Activated CD8-positive, alpha-beta T cell treated with anti-CD3 and anti-CD28 coated beads for 36 hours (primary cell): ENCODE measurements around the gene FOXP1. TPM values are rescaled to one million over a fixed set of nuclear protein-coding genes. Genes with fewer than 3 reads are reported as not detected.
"Not testable (repeated sequence)": the region's sequence is repeated elsewhere in the genome, so short reads cannot be mapped to it uniquely, and the experiment has no call there.

Experiments
- ATAC-seq: fragments of 200-7000 bp; cut with Tn5 transposase; one replicate; pipeline ENCODE4 v1.10.0; 2021; ENCODE audit warnings: mild to moderate bottlenecking, moderate library complexity
- CTCF ChIA-PET: fragments of 350-600 bp; sonication (Branson Sonifier 250); formaldehyde crosslinking; loops from one replicate; lab custom pipeline; 2021; ENCODE audit warnings: antibody characterized with exemption; lab: Charles Lee
- POLR2A ChIA-PET: fragments of 350-600 bp; sonication (Branson Sonifier 250); formaldehyde crosslinking; loops from one replicate; lab custom pipeline; 2021; ENCODE audit warnings: antibody characterized with exemption; lab: Charles Lee
- DNase-seq: peaks from one replicate; pipeline ENCODE4 v3.0.0-alpha.2; 2020
- H3K27ac Mint-ChIP-seq: one replicate; pipeline ENCODE4 v1.8.0; 2021; ENCODE audit warnings: mild to moderate bottlenecking, mixed read lengths
- H3K27me3 Mint-ChIP-seq: one replicate; pipeline ENCODE4 v1.8.0; 2021; ENCODE audit warnings: mixed read lengths
- H3K36me3 Mint-ChIP-seq: one replicate; pipeline ENCODE4 v1.8.0; 2021; ENCODE audit warnings: low read depth, mixed read lengths
- H3K4me1 Mint-ChIP-seq: one replicate; pipeline ENCODE4 v1.8.0; 2021; ENCODE audit warnings: low read depth, mixed read lengths
- H3K4me3 Mint-ChIP-seq: one replicate; pipeline ENCODE4 v1.8.0; 2021; ENCODE audit warnings: mild to moderate bottlenecking, moderate library complexity, mixed read lengths
- H3K9me3 Mint-ChIP-seq: one replicate; pipeline ENCODE4 v1.8.0; 2021; ENCODE audit warnings: mixed read lengths
- CTCF ChIP-seq: fragments of 200-600 bp; IDR thresholded peaks from one replicate; pipeline ENCODE4 v1.8.0; 2022; ENCODE audit warnings: antibody characterized with exemption, mild to moderate bottlenecking
- intact Hi-C: fragments of 100-400 bp; cut with micrococcal nuclease; formaldehyde crosslinking; loops from one replicate; pipeline ENCODE4 v1.10.0; 2022
- total RNA-seq, 2 experiments: library from RNA; stranded (reverse); gene quantifications; one replicate each; pipeline ENCODE4 v1.2.3, GENCODE V29; 2021

FOXP1 gene
- total RNA-seq, 2 experiments from 2014 or later: 145 to 153 TPM

GRCh38 chr3:71438904-71439303, 144.6 kb downstream of the FOXP1 start:
- ChIA-PET POLR2A (interaction anchor here (0.7 to 1.3 kb wide), 9 partner anchors 8 to 77 kb away, joined by 3 to 6 read pairs (median 4); no protein-coding TSS in a partner anchor), CTCF (interaction anchor here (0.6 to 1.0 kb wide), 3 partner anchors 13 to 19 kb away, joined by 3 to 4 read pairs (median 3); no protein-coding TSS in a partner anchor)
- H3K9me3 Mint-ChIP-seq: peaks cover 2% of the 10 kb centered on the region
- no peak for ATAC-seq
- H3K27me3 Mint-ChIP-seq: no peaks in the 10 kb centered on the region
- peaks cover 17% of the 10 kb centered on the region for H3K36me3 Mint-ChIP-seq
- H3K27ac Mint-ChIP-seq: peak overlapping the region; percentile 55
- intact Hi-C loops: no loop called here
- peaks cover 82% of the 10 kb centered on the region for H3K4me1 Mint-ChIP-seq
- no peak for DNase-seq
- H3K4me3 Mint-ChIP-seq: no peak overlapping the region
- TF ChIP-seq CTCF: no peak

GRCh38 chr3:71438071-71438685, 145.3 kb downstream of the FOXP1 start:
- H3K27me3 Mint-ChIP-seq: no peaks in the 10 kb centered on the region
- no peak for DNase-seq
- POLR2A ChIA-PET: interaction anchor here (0.6 to 1.3 kb wide), 7 partner anchors 9 to 238 kb away, joined by 3 to 5 read pairs (median 3); no protein-coding TSS in a partner anchor
- no peak for TF ChIP-seq CTCF
- CTCF ChIA-PET: interaction anchor here (1.1 to 1.3 kb wide), 2 partner anchors 16 to 65 kb away, joined by 3 to 4 read pairs; no protein-coding TSS in a partner anchor
- H3K36me3 Mint-ChIP-seq: peaks cover 14% of the 10 kb centered on the region
- intact Hi-C loops: no loop called here
- peaks cover 2% of the 10 kb centered on the region for H3K9me3 Mint-ChIP-seq
- H3K27ac Mint-ChIP-seq: peak overlapping the region; percentile 55
- peaks cover 83% of the 10 kb centered on the region for H3K4me1 Mint-ChIP-seq
- ATAC-seq: no peak
- H3K4me3 Mint-ChIP-seq: no peak overlapping the region

- no peaks in the 10 kb centered on the region for H3K27me3 Mint-ChIP-seq
- POLR2A ChIA-PET: no interaction called here
- H3K27ac Mint-ChIP-seq: no peak overlapping the region
- ATAC-seq: no peak
- H3K4me3 Mint-ChIP-seq: no peak overlapping the region
- peaks cover 19% of the 10 kb centered on the region for H3K36me3 Mint-ChIP-seq
- DNase-seq: no peak
- intact Hi-C loops: no loop called here
- CTCF ChIA-PET: no interaction called here
- H3K4me1 Mint-ChIP-seq: peaks cover 88% of the 10 kb centered on the region
- peaks cover 2% of the 10 kb centered on the region for H3K9me3 Mint-ChIP-seq
- TF ChIP-seq CTCF: no peak
These were observed 147.2 kb downstream of the FOXP1 start for GRCh38 chr3:71436337-71436736.

GRCh38 chr3:71435836-71436235, 147.7 kb downstream of the FOXP1 start:
- DNase-seq, H3K9me3 Mint-ChIP-seq, H3K4me3 Mint-ChIP-seq, H3K27me3 Mint-ChIP-seq, H3K27ac Mint-ChIP-seq, intact Hi-C loops, POLR2A ChIA-PET, CTCF ChIA-PET, ATAC-seq: not testable (repeated sequence)
- peaks cover 19% of the 10 kb centered on the region for H3K36me3 Mint-ChIP-seq
- H3K4me1 Mint-ChIP-seq: peaks cover 88% of the 10 kb centered on the region

GRCh38 chr3:71433631-71434030, 149.9 kb downstream of the FOXP1 start:
- Mint-ChIP-seq H3K4me3 (peak overlapping the region; percentile 44), H3K9me3 (peaks cover 2% of the 10 kb centered on the region), H3K36me3 (peaks cover 19% of the 10 kb centered on the region), H3K27ac (peak overlapping the region; percentile 97), H3K27me3 (no peaks in the 10 kb centered on the region), H3K4me1 (peaks cover 89% of the 10 kb centered on the region)
- ChIA-PET CTCF (no interaction called here), POLR2A (interaction anchor here (1.1 to 1.2 kb wide), 2 partner anchors 9 to 16 kb away, joined by 3 to 5 read pairs; no protein-coding TSS in a partner anchor)
- no peak for TF ChIP-seq CTCF
- intact Hi-C loops: no loop called here
- DNase-seq (no peak), ATAC-seq (no peak)
